ENCODE results near the gene THRAP3.
"Not testable (repeated sequence)": the region's sequence is repeated elsewhere in the genome, so short reads cannot be mapped to it uniquely, and the experiment has no call there.

THRAP3 gene

GRCh38 chr1:36238433-36238832 lies 14.2 kb downstream of the THRAP3 start:
- no peak for TF ChIP-seq CTCF (IDR thresholded peaks at IDR 0.05; ENCODE audit: low read depth, low read length)
- no peak overlapping the region for H3K4me3 ChIP-seq (ENCODE audit: low read depth, low read length)

GRCh38 chr1:36239941-36240637 lies 15.8 kb downstream of the THRAP3 start:
- H3K4me3 ChIP-seq (ENCODE audit: low read depth, low read length) = no peak overlapping the region
- TF ChIP-seq CTCF (IDR thresholded peaks at IDR 0.05; ENCODE audit: low read depth, low read length) = no peak

- TF ChIP-seq CTCF (IDR thresholded peaks at IDR 0.05; ENCODE audit: low read depth, low read length) = no peak
- H3K4me3 ChIP-seq (ENCODE audit: low read depth, low read length) = no peak overlapping the region
Measured at GRCh38 chr1:36247538-36247937, 23.3 kb downstream of the THRAP3 start.

- TF ChIP-seq CTCF (IDR thresholded peaks at IDR 0.05; ENCODE audit: low read depth, low read length) = no peak
- no peak overlapping the region for H3K4me3 ChIP-seq (ENCODE audit: low read depth, low read length)
Measured at GRCh38 chr1:36248250-36248894, 24.1 kb downstream of the THRAP3 start.

- no peak overlapping the region for H3K4me3 ChIP-seq (ENCODE audit: low read depth, low read length)
- no peak for TF ChIP-seq CTCF (IDR thresholded peaks at IDR 0.05; ENCODE audit: low read depth, low read length)
Measured at GRCh38 chr1:36251794-36252481, 27.7 kb downstream of the THRAP3 start.

GRCh38 chr1:36252482-36252824 lies 28.2 kb downstream of the THRAP3 start:
- not testable (repeated sequence) for H3K4me3 ChIP-seq (ENCODE audit: low read depth, low read length)

GRCh38 chr1:36253161-36253862 lies 29.1 kb downstream of the THRAP3 start:
- TF ChIP-seq CTCF (IDR thresholded peaks at IDR 0.05; ENCODE audit: low read depth, low read length) = no peak
- no peak overlapping the region for H3K4me3 ChIP-seq (ENCODE audit: low read depth, low read length)

Data from WI38 (cell line).